GM12878 (cell line): ENCODE data around the gene PGK1. TPM values are rescaled to one million over a fixed set of nuclear protein-coding genes. Genes with fewer than 3 reads are reported as not detected.
A peak's percentile ranks its signal among the peaks of the same experiment; 100 is the strongest.

ENCODE experiments used
- ATAC-seq: fragments of 200-7000 bp; cut with Tn5 transposase; 3 replicates; pipeline ENCODE4 v1.9.1; 2020; ENCODE audit warnings: mild to moderate bottlenecking, moderate library complexity
- BruUV-seq: library from RNA; stranded (reverse); fragments of 400-500 nt; replicated peaks from 2 replicates; lab custom pipeline; 2021; lab: Mats Ljungman, UMichigan
- CTCF ChIA-PET: fragments of 300-600 bp; sonication (Branson Sonifier 250); formaldehyde crosslinking; extraction: SDS; loops from one replicate; lab custom pipeline; 2021; ENCODE audit warnings: inconsistent platforms; lab: Yijun Ruan, JAX
- POLR2A ChIA-PET: fragments of 350-600 bp; formaldehyde crosslinking; extraction: SDS; loops from one replicate; lab custom pipeline; 2021; ENCODE audit warnings: inconsistent platforms; lab: Charles Lee
- RAD21 ChIA-PET: fragments of 300-600 bp; sonication (Branson Sonifier 250); formaldehyde crosslinking; loops from one replicate; lab custom pipeline; 2023; ENCODE audit warnings: antibody characterized with exemption; ENCODE audit not compliant: unreplicated experiment; lab: Charles Lee
- SMC1A ChIA-PET: fragments of 300-600 bp; sonication (Branson Sonifier 250); formaldehyde crosslinking; loops from one replicate; lab custom pipeline; 2023; ENCODE audit not compliant: unreplicated experiment, uncharacterized antibody; lab: Charles Lee
- DNase-seq: peaks from one replicate; pipeline ENCODE4 v3.0.0-alpha.2; 2011; ENCODE audit warnings: low read depth, low spot score
- FAIRE-seq: peaks from 3 replicates; lab custom pipeline; 2011; peaks lifted over from hg19 to GRCh38; lab: Jason Lieb, UNC
- H2AFZ ChIP-seq: 2 replicates; pipeline ENCODE4 v1.6.0; 2011; ENCODE audit warnings: low read depth, low read length, control low read depth; ENCODE audit not compliant: control insufficient read depth
- H3K27ac ChIP-seq: 2 replicates; pipeline ENCODE4 v1.5.1; 2011; ENCODE audit warnings: control low read depth; ENCODE audit not compliant: control insufficient read depth, insufficient read depth
- H3K27me3 ChIP-seq, 2 experiments: replicated peaks in 1 of 2; 2 replicates each; pipeline versions ENCODE4 v1.6.0 to v1.6.1; 2011; ENCODE audit warnings: low read length in 1 of 2; ENCODE audit not compliant: control insufficient read depth in 2 of 2, insufficient read depth in 2 of 2
- H3K36me3 ChIP-seq, 2 experiments: 2 replicates each; pipeline ENCODE4 v1.5.1; 2011; ENCODE audit warnings: low read length in 1 of 2; ENCODE audit not compliant: control insufficient read depth in 2 of 2, insufficient read depth in 2 of 2
- H3K4me1 ChIP-seq: 2 replicates; pipeline ENCODE4 v1.6.1; 2011; ENCODE audit warnings: mild to moderate bottlenecking, low read length, moderate library complexity, mixed read lengths; ENCODE audit not compliant: control insufficient read depth, insufficient read depth
- H3K4me2 ChIP-seq: 2 replicates; pipeline ENCODE4 v1.6.0; 2011; ENCODE audit warnings: control low read depth; ENCODE audit not compliant: control insufficient read depth, insufficient read depth
- H3K4me3 ChIP-seq: fragments of 200-600 bp; sonication (generic); 2 replicates; pipeline ENCODE4 v1.5.1; 2016
- H3K79me2 ChIP-seq: 2 replicates; pipeline ENCODE4 v1.6.0; 2011; ENCODE audit warnings: low read length; ENCODE audit not compliant: control insufficient read depth, insufficient read depth
- H3K9ac ChIP-seq: 2 replicates; pipeline ENCODE4 v1.8.0; 2011; ENCODE audit warnings: low read length, control low read depth, mixed read lengths; ENCODE audit not compliant: control insufficient read depth, insufficient read depth
- H3K9me3 ChIP-seq: replicated peaks from 3 replicates; pipeline ENCODE4 v1.5.1; 2011; ENCODE audit warnings: mild to moderate bottlenecking, low read length; ENCODE audit not compliant: control insufficient read depth, insufficient read depth
- H4K20me1 ChIP-seq: 2 replicates; pipeline ENCODE4 v1.6.0; 2011; ENCODE audit not compliant: control insufficient read depth, insufficient read depth
- BHLHE40 ChIP-seq, 2 experiments: fragments of 450-650 bp in 1 of 2; IDR thresholded peaks; 2 replicates each; pipeline ENCODE4 v1.6.1; 2011 to 2017; ENCODE audit warnings: low read depth in 2 of 2, borderline replicate concordance in 1 of 2, improper control_type of control experiment in 1 of 2, low read length in 1 of 2, mild to moderate bottlenecking in 1 of 2
- DPF2 ChIP-seq: fragments of 450-650 bp; IDR thresholded peaks from 2 replicates; pipeline ENCODE4 v1.6.1; 2017; ENCODE audit warnings: mild to moderate bottlenecking
- KLF5 ChIP-seq: fragments of 450-650 bp; IDR thresholded peaks from 2 replicates; pipeline ENCODE4 v1.6.1; 2014; ENCODE audit warnings: mild to moderate bottlenecking; ENCODE audit not compliant: partially characterized antibody
- MAX ChIP-seq: IDR thresholded peaks from 2 replicates; pipeline ENCODE4 v1.6.1; 2012; ENCODE audit warnings: low read depth, low read length, improper control_type of control experiment
- RB1 ChIP-seq: fragments of 450-650 bp; formaldehyde crosslinking; IDR thresholded peaks from 2 replicates; pipeline ENCODE4 v1.6.1; 2017; ENCODE audit warnings: mild to moderate bottlenecking, borderline replicate concordance
- SMARCA5 ChIP-seq: fragments of 450-650 bp; IDR thresholded peaks from 2 replicates; pipeline ENCODE4 v1.6.1; 2017; ENCODE audit warnings: mild to moderate bottlenecking
- STAT3 ChIP-seq: IDR thresholded peaks from 2 replicates; pipeline ENCODE4 v1.6.1; 2011; ENCODE audit warnings: low read depth, low read length, improper control_type of control experiment
- ZBTB11 ChIP-seq: fragments of 450-650 bp; formaldehyde crosslinking; IDR thresholded peaks from 2 replicates; pipeline ENCODE4 v1.5.0; 2022; ENCODE audit warnings: mild to moderate bottlenecking, missing genetic modification characterization
- WGBS: methylation state at CpG from one replicate; pipeline ENCODE4 v1.1.6; 2016; ENCODE audit warnings: low lambda C conversion rate; ENCODE audit not compliant: insufficient replicate concordance, insufficient coverage; ENCODE audit errors: missing lambda C conversion rate; 5-methylcytosine and 5-hydroxymethylcytosine counted together
- in situ Hi-C: fragments of 300-500 bp; cut with MboI; formaldehyde crosslinking; loops from 9 replicates; pipeline ENCODE4 v1.14.3; 2018; ENCODE audit warnings: mixed read lengths
- intact Hi-C: fragments of 100-400 bp; cut with micrococcal nuclease; formaldehyde crosslinking; loops from one replicate; pipeline ENCODE4 v1.14.2; 2022; ENCODE audit not compliant: unreplicated experiment
- polyA plus RNA-seq, 11 experiments: library from polyadenylated mRNA; depleted of rRNA in 4 of 11; unstranded in 6 of 11; stranded (reverse) in 5 of 11; fragments of >200 nt; fragmentation: Nextera tagmentation in 4 of 11; fragmentation: Illumina TruSeq in 1 of 11; extraction: Ambion mirVana in 4 of 11; extraction: Trizol in 1 of 11; gene quantifications; 1 replicate in 1 of 11; 2 replicates in 10 of 11; pipeline versions ENCODE4 v1.2.1 to v1.2.3, GENCODE V29; 2011 to 2016; ENCODE audit warnings: inconsistent platforms in 2 of 11, missing spikeins in 2 of 11, low read depth in 1 of 11
- total RNA-seq, 4 experiments: library from RNA; depleted of rRNA in 3 of 4; stranded (reverse); fragments of >200 nt in 3 of 4; fragmentation: Illumina TruSeq in 1 of 4; extraction: Trizol in 1 of 4; gene quantifications; 2 replicates each; pipeline versions ENCODE4 v1.2.1 to v1.2.3, GENCODE V29; 2013 to 2021
- TF ChIP-seq, protein P1 (sequence below): IDR thresholded peaks from 2 replicates; pipeline ENCODE4 v1.6.1; 2011; ENCODE audit warnings: borderline replicate concordance, low read depth, mild to moderate bottlenecking, moderate library complexity, mixed read lengths, low read length; ENCODE audit not compliant: insufficient read depth; ENCODE audit errors: extremely low read length
- TF ChIP-seq, protein P2 (sequence below): IDR thresholded peaks from 2 replicates; pipeline ENCODE4 v1.6.1; 2011; ENCODE audit warnings: mild to moderate bottlenecking, low read depth, low read length, moderate library complexity; ENCODE audit not compliant: insufficient replicate concordance

The PGK1 gene
- total and polyA plus RNA-seq, 10 of the 15 experiments (the other 5 are each of a cell fraction or from before 2014, with no cell fraction given) = 370 to 1,825 (median 629) TPM

DNA sequence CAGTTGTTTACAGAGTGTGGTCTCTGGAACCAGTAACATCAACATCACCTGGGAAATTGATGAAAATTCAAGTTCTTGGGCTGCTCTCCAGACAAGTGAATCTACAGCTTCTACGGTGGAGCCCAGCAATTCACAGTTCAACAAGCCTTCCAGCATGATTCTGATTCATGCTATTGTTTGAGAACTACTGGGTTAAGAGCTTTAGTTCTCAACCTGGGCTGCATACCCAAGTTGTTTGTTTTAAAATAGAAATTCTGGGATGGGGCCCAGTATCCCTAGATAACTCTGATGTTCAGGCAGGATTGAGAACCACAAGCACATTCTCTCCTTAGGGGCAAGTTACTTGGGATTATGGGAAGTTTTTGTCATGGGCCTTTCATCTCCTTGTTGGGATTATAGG is 37.9 kb upstream of the PGK1 start:
- no peak for ATAC-seq
- in situ Hi-C loops = no loop called here
- Histone ChIP-seq H3K27ac (peak overlapping the region; percentile 87), H3K27me3 (no peaks in the 10 kb centered on the region), H3K4me2 (no peak overlapping the region; the same call in 1 of the 2 replicates), H3K4me3 (no peak overlapping the region), H2AFZ (no peak overlapping the region), H3K9ac (no peak overlapping the region), H3K9me3 (peaks cover 6% of the 10 kb centered on the region; the same call in 2 of the 3 replicates), H3K36me3 (no peaks in the 10 kb centered on the region), H3K4me1 (peaks cover 19% of the 10 kb centered on the region), H4K20me1 (no peaks in the 10 kb centered on the region), H3K79me2 (no peaks in the 10 kb centered on the region)
- no TSS peak for BruUV-seq
- DNase-seq = no peak
- WGBS = 47% methylated on average over 1 of the region's 1 CpG
- no peak for FAIRE-seq
- SMC1A ChIA-PET = interaction anchor here (1.0 to 2.4 kb wide), 7 partner anchors 9 to 156 kb away, joined by 3 to 11 read pairs (median 5); partner anchors contain the start of gene ATP7A
- RAD21 ChIA-PET = interaction anchor here (0.5 to 1.9 kb wide), 2 partner anchors 156 to 282 kb away, joined by 3 to 7 read pairs; partner anchors contain the start of gene ATP7A
- intact Hi-C loops = loop anchor here (5.0 to 10.0 kb wide), 2 partner anchors 36 to 879 kb away; partner anchors contain the start of genes P2RY10 and PGK1
- CTCF ChIA-PET = interaction anchor here (0.8 to 1.5 kb wide), 2 partner anchors 56 to 171 kb away, joined by 3 read pairs; partner anchors contain the start of gene MAGT1
- TF ChIP-seq STAT3 (no peak), ZBTB11 (no peak), DPF2 (no peak), MAX (no peak), SMARCA5 (no peak), BHLHE40 (IDR thresholded peaks at IDR 0.05; ENCODE audit: borderline replicate concordance in 1 of 2, low read depth in 2 of 2, low read length in 1 of 2) (no peak), RB1 (no peak), KLF5 (no peak)
- TF ChIP-seq, protein P1, sequence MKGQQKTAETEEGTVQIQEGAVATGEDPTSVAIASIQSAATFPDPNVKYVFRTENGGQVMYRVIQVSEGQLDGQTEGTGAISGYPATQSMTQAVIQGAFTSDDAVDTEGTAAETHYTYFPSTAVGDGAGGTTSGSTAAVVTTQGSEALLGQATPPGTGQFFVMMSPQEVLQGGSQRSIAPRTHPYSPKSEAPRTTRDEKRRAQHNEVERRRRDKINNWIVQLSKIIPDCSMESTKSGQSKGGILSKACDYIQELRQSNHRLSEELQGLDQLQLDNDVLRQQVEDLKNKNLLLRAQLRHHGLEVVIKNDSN = no peak
- TF ChIP-seq, protein P2, sequence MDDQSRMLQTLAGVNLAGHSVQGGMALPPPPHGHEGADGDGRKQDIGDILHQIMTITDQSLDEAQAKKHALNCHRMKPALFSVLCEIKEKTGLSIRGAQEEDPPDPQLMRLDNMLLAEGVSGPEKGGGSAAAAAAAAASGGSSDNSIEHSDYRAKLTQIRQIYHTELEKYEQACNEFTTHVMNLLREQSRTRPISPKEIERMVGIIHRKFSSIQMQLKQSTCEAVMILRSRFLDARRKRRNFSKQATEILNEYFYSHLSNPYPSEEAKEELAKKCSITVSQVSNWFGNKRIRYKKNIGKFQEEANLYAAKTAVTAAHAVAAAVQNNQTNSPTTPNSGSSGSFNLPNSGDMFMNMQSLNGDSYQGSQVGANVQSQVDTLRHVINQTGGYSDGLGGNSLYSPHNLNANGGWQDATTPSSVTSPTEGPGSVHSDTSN = no peak
- POLR2A ChIA-PET = interaction anchor here (1.2 kb wide), 1 partner anchor 40 kb away, joined by 3 read pairs; no protein-coding TSS in a partner anchor
